Activated CD4-positive, alpha-beta T cell treated with anti-CD3 and anti-CD28 coated beads, Interleukin-2, amount 50 U/mL, for 4 hours (primary cell): ENCODE results near the gene SHC4.

Experiments used
- DNase-seq, 2 experiments: peaks; one replicate each; pipeline ENCODE4 v3.0.0-alpha.2; 2020

The SHC4 gene

GRCh38 chr15:48833526-48834239 is 130.0 kb downstream of the SHC4 start:
- no peak for DNase-seq

GRCh38 chr15:48832648-48833047 is 131.1 kb downstream of the SHC4 start:
- no peak for DNase-seq

GRCh38 chr15:48828906-48829305 is 134.8 kb downstream of the SHC4 start:
- no peak for DNase-seq

GRCh38 chr15:48828471-48828870 is 135.2 kb downstream of the SHC4 start:
- DNase-seq: no peak

- no peak for DNase-seq
Observed at GRCh38 chr15:48825075-48825474, 138.6 kb downstream of the SHC4 start.

- no peak for DNase-seq
Observed at GRCh38 chr15:48823706-48824105, 140.0 kb downstream of the SHC4 start.

- no peak for DNase-seq
Observed at GRCh38 chr15:48823237-48823636, 140.5 kb downstream of the SHC4 start.

- DNase-seq: no peak
Observed at GRCh38 chr15:48814286-48814685, 149.4 kb downstream of the SHC4 start.

GRCh38 chr15:48811325-48811958 is 152.3 kb downstream of the SHC4 start:
- no peak for DNase-seq

GRCh38 chr15:48810414-48811324 is 153.1 kb downstream of the SHC4 start, which contains the start of gene CEP152:
CEP152 (minus strand) TSS chr15:48811069; CDS start chr15:48805649, 5,420 bp downstream.
- peak; percentile 98 for DNase-seq

- DNase-seq: no peak
Observed at GRCh38 chr15:48806151-48806550, 157.6 kb downstream of the SHC4 start.

GRCh38 chr15:48805591-48805990 is 158.1 kb downstream of the SHC4 start:
- DNase-seq: no peak

- no peak for DNase-seq
Observed at GRCh38 chr15:48803877-48804276, 159.8 kb downstream of the SHC4 start.

GRCh38 chr15:48802867-48803266 is 160.9 kb downstream of the SHC4 start:
- no peak for DNase-seq

GRCh38 chr15:48802257-48802656 is 161.5 kb downstream of the SHC4 start:
- DNase-seq: no peak

- no peak for DNase-seq
Observed at GRCh38 chr15:48800811-48801455, 162.8 kb downstream of the SHC4 start.

GRCh38 chr15:48800245-48800644 is 163.5 kb downstream of the SHC4 start:
- DNase-seq: no peak

- DNase-seq: no peak
Observed at GRCh38 chr15:48798319-48798718, 165.4 kb downstream of the SHC4 start.

GRCh38 chr15:48796930-48797329 is 166.8 kb downstream of the SHC4 start:
- DNase-seq: no peak

GRCh38 chr15:48796521-48796920 is 167.2 kb downstream of the SHC4 start:
- DNase-seq: no peak

- no peak for DNase-seq
Observed at GRCh38 chr15:48795901-48796300, 167.8 kb downstream of the SHC4 start.

GRCh38 chr15:48794697-48795134 is 169.0 kb downstream of the SHC4 start:
- DNase-seq: no peak

GRCh38 chr15:48792408-48792807 is 171.3 kb downstream of the SHC4 start:
- no peak for DNase-seq
